C1 segment of cervical spinal cord (tissue), 14 donors: Measurements from ENCODE around the gene HOXA9.

ENCODE experiments used
- DNase-seq, 14 donors: peaks; one replicate each; lab custom pipeline; 2025; lab: John Stamatoyannopoulos, UW

HOXA9 gene

DNA sequence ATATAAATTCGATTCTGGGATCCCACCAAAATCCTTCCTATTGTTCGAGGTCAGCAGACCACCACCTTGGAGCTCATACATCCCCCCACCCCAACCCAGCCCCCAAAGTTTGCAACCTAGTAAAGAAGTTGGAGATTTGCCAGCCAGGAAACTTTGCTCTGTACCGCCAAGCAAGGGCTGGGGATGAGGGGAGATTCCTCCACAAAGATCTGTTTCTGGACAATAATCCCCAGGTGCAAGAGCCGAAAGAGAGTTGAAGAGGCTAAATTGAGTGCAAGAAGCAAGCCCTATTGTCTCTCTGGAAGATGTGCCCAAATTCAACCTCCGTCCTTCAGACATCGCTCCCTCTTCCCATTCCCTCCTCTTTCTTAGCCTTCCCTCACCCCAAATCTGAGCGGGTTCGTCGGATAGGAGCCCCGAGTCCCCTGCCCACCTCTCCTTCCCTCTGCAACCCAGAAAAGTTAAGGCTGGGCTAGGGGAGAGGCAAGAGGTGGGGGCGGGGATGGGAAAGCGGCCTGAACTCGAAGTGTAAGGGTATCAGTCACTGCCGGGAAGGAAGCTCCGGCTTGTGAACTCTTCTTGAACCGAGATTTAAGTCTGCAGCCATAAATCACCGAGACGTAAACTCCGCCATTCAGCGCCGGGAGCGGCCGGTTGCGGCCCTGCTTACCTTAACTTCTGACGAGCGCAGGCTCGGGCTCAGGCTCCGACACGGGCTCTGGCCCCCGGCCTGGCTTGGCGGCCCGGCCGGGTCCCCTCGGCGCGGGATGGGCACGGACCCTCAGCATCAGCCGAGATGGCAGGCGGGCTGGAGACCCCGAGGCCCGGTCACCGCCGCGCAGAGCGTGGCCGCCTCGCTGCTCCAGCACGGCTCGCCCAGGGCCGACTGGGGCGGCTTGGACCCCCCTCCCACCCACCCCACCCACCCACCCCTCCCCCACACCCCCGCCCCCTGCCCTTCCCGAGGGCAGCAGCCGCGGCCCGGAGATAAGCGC lies 52.1 kb downstream of the HOXA9 start:
- DNase-seq = no peak
